T-helper 2 cell treated with Interferon-gamma antibody and Interleukin-4, amounts not matched to agents 5 μg/mL and 100 μg/mL, for 36 hours (primary cell): ENCODE results near the gene SLC6A15.

ENCODE experiments used
- DNase-seq: peaks from one replicate; pipeline ENCODE4 v3.0.0; 2021; ENCODE audit warnings: low spot score
- H3K27ac Mint-ChIP-seq: one replicate; pipeline ENCODE4 v1.8.0; 2021; ENCODE audit warnings: mild to moderate bottlenecking, mixed read lengths
- H3K27me3 Mint-ChIP-seq: one replicate; pipeline ENCODE4 v1.8.0; 2021; ENCODE audit warnings: low read depth, mixed read lengths
- H3K36me3 Mint-ChIP-seq: one replicate; pipeline ENCODE4 v1.8.0; 2021; ENCODE audit warnings: low read depth, mixed read lengths
- H3K4me1 Mint-ChIP-seq: one replicate; pipeline ENCODE4 v1.8.0; 2021; ENCODE audit warnings: low read depth, mixed read lengths
- H3K4me3 Mint-ChIP-seq: one replicate; pipeline ENCODE4 v1.8.0; 2022; ENCODE audit warnings: mild to moderate bottlenecking, moderate library complexity, mixed read lengths
- H3K9me3 Mint-ChIP-seq: one replicate; pipeline ENCODE4 v1.8.0; 2021; ENCODE audit warnings: mixed read lengths

Gene SLC6A15

GRCh38 chr12:84810611-84811010 lies 102.0 kb downstream of the SLC6A15 start:
- Mint-ChIP-seq H3K27me3 (no peaks in the 10 kb centered on the region), H3K4me1 (no peaks in the 10 kb centered on the region), H3K4me3 (no peak overlapping the region), H3K27ac (no peak overlapping the region), H3K36me3 (no peaks in the 10 kb centered on the region), H3K9me3 (no peaks in the 10 kb centered on the region)
- DNase-seq, result no peak
